HG02840 (cell line): ENCODE results near the gene PREX1.
"Not testable (repeated sequence)": the region's sequence is repeated elsewhere in the genome, so short reads cannot be mapped to it uniquely, and the experiment has no call there.

Source experiments
- ATAC-seq: cut with Tn5 transposase; IDR thresholded peaks from one replicate; pipeline ENCODE4 v1.9.1; 2021; ENCODE audit warnings: mild to moderate bottlenecking, moderate library complexity, moderate number of reproducible peaks; ENCODE audit not compliant: unreplicated experiment, low FRiP score

The PREX1 gene

GRCh38 chr20:48813446-48813747, 14.4 kb downstream of the PREX1 start:
- no peak for ATAC-seq

- ATAC-seq, result no peak
Measured at GRCh38 chr20:48812600-48813445, 15.0 kb downstream of the PREX1 start.

- not testable (repeated sequence) for ATAC-seq
Measured at GRCh38 chr20:48812114-48812513, 15.7 kb downstream of the PREX1 start.

GRCh38 chr20:48809673-48810072, 18.1 kb downstream of the PREX1 start:
- ATAC-seq, result no peak

- ATAC-seq, result no peak
Measured at GRCh38 chr20:48808382-48809034, 19.3 kb downstream of the PREX1 start.

- no peak for ATAC-seq
Measured at GRCh38 chr20:48807586-48808381, 20.0 kb downstream of the PREX1 start.

- ATAC-seq, result no peak
Measured at GRCh38 chr20:48807051-48807450, 20.7 kb downstream of the PREX1 start.

- no peak for ATAC-seq
Measured at GRCh38 chr20:48805716-48806115, 22.1 kb downstream of the PREX1 start.

- no peak for ATAC-seq
Measured at GRCh38 chr20:48805286-48805685, 22.5 kb downstream of the PREX1 start.

- ATAC-seq, result no peak
Measured at GRCh38 chr20:48804300-48804980, 23.4 kb downstream of the PREX1 start.

- ATAC-seq, result no peak
Measured at GRCh38 chr20:48803176-48804053, 24.4 kb downstream of the PREX1 start.

GRCh38 chr20:48802647-48803046, 25.2 kb downstream of the PREX1 start:
- no peak for ATAC-seq

- no peak for ATAC-seq
Measured at GRCh38 chr20:48802216-48802615, 25.6 kb downstream of the PREX1 start.

GRCh38 chr20:48801197-48801596, 26.6 kb downstream of the PREX1 start:
- ATAC-seq, result no peak

GRCh38 chr20:48800177-48800576, 27.6 kb downstream of the PREX1 start:
- ATAC-seq, result no peak

GRCh38 chr20:48799328-48800105, 28.3 kb downstream of the PREX1 start:
- ATAC-seq, result no peak

- no peak for ATAC-seq
Measured at GRCh38 chr20:48797850-48798747, 29.7 kb downstream of the PREX1 start.

GRCh38 chr20:48797275-48797825, 30.4 kb downstream of the PREX1 start:
- ATAC-seq, result no peak
